ENCODE measurements around the gene ABRACL.
A peak's percentile ranks its signal among the peaks of the same experiment; 100 is the strongest.
"Not testable (repeated sequence)": the region's sequence is repeated elsewhere in the genome, so short reads cannot be mapped to it uniquely, and the experiment has no call there.

The ABRACL gene, protein sequence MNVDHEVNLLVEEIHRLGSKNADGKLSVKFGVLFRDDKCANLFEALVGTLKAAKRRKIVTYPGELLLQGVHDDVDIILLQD

GRCh38 chr6:139028658-139029469 lies at the start of gene ABRACL:
TSS of gene ABRACL (plus strand) at chr6:139028745. CDS start at chr6:139034161, 5,416 bp downstream.
- DNase-seq (ENCODE audit: extremely low read depth in 1 of 2, low read depth in 1 of 2): peak; percentile 71 to 88

- DNase-seq (ENCODE audit: extremely low read depth in 1 of 2, low read depth in 1 of 2): no peak
These were observed 49.2 kb upstream of the ABRACL start for GRCh38 chr6:138979365-138979764.

DNA sequence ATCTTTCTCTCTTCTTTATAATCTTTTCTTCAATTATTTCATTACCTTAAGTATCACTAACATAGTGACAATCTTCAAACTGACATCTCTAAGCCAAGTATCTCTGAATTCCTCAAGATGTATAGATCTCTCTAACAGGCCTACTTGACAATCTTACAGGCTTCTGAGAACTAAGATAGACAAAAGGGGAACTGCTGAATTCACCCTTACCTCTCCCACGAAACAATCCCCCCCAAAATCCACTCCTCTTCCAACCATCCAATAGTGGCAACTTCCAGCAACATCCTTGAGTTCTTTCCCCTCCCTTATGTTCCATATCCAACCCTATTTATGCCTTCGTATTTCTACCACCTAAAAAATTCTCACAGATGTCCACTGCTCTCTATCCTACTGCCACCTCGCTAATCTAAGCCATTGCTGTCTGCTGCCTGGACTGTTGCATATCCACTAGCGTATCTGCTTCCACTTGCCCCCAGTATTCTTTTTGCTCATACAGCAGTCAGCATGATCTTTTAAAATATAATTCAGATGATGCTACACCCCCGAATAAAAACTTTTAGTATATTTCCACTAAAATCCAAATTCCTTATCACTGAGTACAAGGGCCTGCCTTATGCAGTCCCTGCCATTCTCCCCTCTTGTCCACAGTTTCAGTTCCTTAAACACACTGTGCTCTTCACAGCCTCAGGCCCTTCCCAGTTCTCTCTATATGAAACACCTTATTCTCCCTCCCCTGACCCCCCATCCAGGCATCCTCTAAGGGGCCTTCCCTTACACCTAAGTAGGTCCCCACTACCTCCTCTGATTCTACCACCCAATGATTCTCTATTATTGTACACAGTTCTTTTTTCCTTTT lies 48.5 kb upstream of the ABRACL start:
- no peak for DNase-seq (ENCODE audit: extremely low read depth in 1 of 2, low read depth in 1 of 2)

DNA sequence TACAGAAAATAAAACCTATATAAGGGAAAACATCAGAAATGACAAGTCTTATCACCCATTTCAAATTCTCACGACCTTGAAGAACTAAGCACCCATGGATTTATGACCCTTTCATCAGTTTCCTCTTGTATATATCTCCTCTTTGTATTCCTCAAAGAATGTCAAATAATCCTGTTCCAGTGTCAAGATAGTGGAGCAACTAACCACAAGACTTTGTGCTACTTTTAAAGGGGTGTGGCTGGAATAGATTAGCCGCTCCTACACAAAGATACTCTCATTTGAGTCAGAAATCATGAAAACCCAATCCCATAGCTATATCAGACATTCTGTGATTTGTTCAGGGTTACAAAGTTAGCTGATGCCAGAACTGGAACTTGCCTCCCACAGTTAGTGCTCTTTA lies 47.1 kb upstream of the ABRACL start:
- no peak for DNase-seq (ENCODE audit: extremely low read depth in 1 of 2, low read depth in 1 of 2)

GRCh38 chr6:138986578-138986977 lies 42.0 kb upstream of the ABRACL start:
- DNase-seq (ENCODE audit: extremely low read depth in 1 of 2, low read depth in 1 of 2): no peak

GRCh38 chr6:138987080-138987642 lies 41.4 kb upstream of the ABRACL start:
- DNase-seq (ENCODE audit: extremely low read depth in 1 of 2, low read depth in 1 of 2): no peak

- peak; percentile 86 to 87 for DNase-seq (ENCODE audit: extremely low read depth in 1 of 2, low read depth in 1 of 2)
These were observed 40.7 kb upstream of the ABRACL start, which contains the start of gene REPS1 for GRCh38 chr6:138987643-138988468. TSS of gene REPS1 (minus strand) at chr6:138988253. CDS start at chr6:138987682, 571 bp downstream.

DNA sequence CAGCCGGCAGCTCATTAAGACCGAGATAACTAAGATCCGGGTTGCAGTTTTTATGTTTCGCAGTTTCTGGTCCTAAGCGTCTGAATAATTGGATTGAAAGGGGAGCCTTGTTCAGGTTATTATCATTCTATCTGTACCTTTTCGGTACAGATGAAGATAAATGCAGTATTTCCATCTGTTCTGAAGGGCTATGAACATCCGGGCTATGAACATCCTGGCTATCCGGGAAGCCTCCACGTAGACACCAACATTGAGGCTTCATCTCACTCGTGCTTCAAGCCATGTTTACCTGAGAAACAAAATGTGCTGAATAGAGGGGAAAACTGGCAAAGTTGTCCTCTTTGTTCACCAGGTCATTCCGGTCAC lies 40.1 kb upstream of the ABRACL start:
- no peak for DNase-seq (ENCODE audit: extremely low read depth in 1 of 2, low read depth in 1 of 2)

- DNase-seq (ENCODE audit: extremely low read depth in 1 of 2, low read depth in 1 of 2): no peak
These were observed 39.2 kb upstream of the ABRACL start for GRCh38 chr6:138989098-138989983.

DNA sequence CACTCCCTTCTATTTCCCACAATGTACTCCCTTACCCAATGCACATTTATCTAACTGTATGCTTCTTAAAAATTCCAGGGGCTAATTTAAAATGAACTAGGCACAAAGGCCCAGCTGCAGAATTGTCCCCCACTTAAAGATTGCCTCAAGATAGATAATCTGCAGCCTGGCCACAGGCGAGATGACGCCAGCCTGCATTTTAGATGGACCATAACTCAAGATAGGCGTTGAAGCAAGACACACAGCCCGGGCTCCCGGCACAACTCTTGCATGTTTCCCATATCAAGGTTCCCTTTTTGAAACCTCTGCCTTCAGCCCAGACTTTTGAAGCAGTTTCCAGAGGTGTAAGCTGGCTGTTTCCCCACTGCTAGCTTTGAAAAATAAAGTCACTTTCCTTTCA lies 37.3 kb upstream of the ABRACL start:
- no peak for DNase-seq (ENCODE audit: extremely low read depth in 1 of 2, low read depth in 1 of 2)

- DNase-seq (ENCODE audit: extremely low read depth in 1 of 2, low read depth in 1 of 2): not testable (repeated sequence)
These were observed 35.6 kb upstream of the ABRACL start for GRCh38 chr6:138992965-138993364.

DNA sequence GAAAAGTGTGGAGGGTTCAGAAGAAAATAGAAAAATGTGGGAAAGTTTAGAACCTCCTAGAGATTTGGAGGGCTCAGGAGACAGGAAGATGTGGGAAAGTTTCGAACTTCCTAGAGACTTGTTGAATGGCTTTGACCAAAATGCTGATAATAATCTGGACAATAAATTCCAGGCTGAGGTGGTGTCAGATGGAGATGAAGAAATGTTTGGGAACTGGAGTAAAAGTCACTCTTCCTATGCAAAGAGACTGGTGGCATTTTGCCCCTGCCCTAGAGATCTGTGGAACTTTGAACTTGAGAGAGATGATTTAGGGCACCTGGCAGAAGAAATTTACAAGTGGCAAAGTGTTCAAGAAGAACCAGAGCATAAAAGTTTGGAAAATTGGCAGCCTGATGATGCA lies 35.1 kb upstream of the ABRACL start:
- DNase-seq (ENCODE audit: extremely low read depth in 1 of 2, low read depth in 1 of 2): not testable (repeated sequence)

- DNase-seq (ENCODE audit: extremely low read depth in 1 of 2, low read depth in 1 of 2): no peak
These were observed 32.0 kb upstream of the ABRACL start for GRCh38 chr6:138996524-138996923.

DNA sequence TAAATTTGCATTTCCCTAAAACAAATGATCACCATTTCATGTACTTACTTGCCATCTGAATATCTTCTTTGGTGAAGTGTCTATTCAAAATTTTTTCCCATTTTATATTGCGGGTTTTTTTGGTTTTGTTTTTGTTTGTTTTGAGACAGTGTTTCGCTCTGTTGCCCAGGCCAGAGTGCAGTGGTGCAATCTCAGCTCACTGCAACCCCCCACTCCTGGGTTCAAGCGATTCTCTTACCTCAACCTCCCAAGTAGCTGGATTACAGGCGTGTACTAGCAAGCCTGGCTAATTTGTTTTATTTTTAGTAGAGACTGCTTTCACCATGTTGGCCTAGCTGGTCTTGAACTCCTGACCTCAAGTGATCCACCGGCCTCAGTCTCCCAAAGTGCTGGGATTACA lies 31.4 kb upstream of the ABRACL start:
- DNase-seq (ENCODE audit: extremely low read depth in 1 of 2, low read depth in 1 of 2): no peak

DNA sequence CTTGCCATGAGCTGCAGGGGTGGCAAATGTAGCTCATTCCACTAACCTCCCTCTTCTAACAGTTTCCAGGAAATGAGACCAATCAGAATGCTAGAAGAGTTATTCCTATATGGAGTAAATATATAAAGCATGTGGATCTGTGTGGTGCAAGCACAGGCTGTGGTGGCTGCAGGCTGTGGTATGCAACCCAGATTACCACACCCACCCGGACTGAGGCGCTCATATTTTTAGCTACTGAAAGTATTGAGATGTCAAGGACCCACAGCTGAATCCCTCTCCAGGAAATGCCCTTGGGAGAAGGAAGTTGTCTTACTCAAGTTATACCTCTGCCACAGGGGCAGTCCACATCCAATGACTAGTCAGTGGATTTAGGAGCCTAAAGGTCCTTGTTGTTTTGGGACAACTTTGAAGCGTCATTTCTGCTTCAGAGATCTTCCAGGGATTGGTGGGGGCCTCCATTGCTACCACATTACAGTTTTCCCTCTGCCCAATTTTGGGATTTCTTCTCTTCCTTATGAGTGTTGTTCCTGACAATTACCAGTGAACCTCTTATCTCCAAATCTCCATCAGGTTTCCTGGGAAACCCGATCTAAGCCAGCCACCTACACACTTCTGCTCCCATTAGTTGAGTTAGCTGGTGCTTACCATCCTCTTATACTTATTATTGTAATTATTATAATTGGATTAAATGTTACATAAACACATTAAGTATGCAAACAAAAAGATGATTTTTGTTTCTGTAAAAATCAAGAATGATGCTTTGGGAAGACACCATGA lies 28.4 kb upstream of the ABRACL start:
- DNase-seq (ENCODE audit: extremely low read depth in 1 of 2, low read depth in 1 of 2): no peak

GRCh38 chr6:139003751-139004150 lies 24.8 kb upstream of the ABRACL start:
- DNase-seq (ENCODE audit: extremely low read depth in 1 of 2, low read depth in 1 of 2): no peak

DNA sequence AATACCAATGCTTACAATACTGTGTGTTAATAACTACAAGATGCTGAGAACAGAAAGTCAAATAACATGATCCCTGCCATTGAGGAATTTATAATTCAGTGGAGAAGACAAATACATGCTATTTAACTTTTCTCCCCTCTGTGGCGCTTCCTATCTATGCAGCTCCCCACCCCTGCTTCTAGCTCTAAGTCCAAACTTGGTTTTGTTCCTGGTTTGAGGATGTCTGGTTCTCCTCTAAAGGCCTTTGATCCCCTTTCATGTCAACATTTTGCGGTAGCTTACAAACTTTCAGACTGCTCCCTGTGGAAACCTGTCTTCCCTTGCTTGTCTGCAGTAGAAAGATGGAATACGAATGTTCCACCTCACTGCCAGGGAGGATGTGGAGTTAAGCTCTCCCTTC lies 22.1 kb upstream of the ABRACL start:
- no peak for DNase-seq (ENCODE audit: extremely low read depth in 1 of 2, low read depth in 1 of 2)

- no peak for DNase-seq (ENCODE audit: extremely low read depth in 1 of 2, low read depth in 1 of 2)
These were observed 21.1 kb upstream of the ABRACL start for GRCh38 chr6:139007428-139007827.

DNA sequence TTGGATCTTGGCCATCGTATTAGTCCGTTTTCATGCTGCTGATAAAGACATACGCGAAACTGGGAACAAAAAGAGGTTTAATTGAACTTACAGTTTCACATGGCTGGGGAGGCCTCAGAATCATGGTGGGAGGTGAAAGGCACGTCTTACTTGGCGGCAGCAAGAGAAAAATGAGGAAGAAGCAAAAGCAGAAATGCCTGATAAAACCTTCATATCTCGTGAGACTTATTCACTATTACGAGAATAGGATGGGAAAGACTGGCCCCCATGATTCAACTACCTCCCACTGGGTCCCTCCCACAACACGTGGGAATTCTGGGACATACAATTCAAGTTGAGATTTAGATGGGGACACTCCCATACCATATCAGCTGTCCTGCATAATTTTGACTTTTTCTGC lies 20.4 kb upstream of the ABRACL start:
- DNase-seq (ENCODE audit: extremely low read depth in 1 of 2, low read depth in 1 of 2): no peak
